PC-9 (cell line): ENCODE data around the gene SLCO2A1. TPM values are rescaled to one million over a fixed set of nuclear protein-coding genes. Genes with fewer than 3 reads are reported as not detected.

Experiments used
- BruUV-seq: library from RNA; stranded (reverse); fragments of 400-500 nt; replicated peaks from 2 replicates; lab custom pipeline; 2021; lab: Mats Ljungman, UMichigan
- CTCF ChIA-PET: fragments of 300-600 bp; sonication (Branson Sonifier 250); formaldehyde crosslinking; loops from one replicate; lab custom pipeline; 2022; ENCODE audit warnings: antibody characterized with exemption; lab: Charles Lee
- POLR2A ChIA-PET: fragments of 300-600 bp; sonication (Branson Sonifier 250); formaldehyde crosslinking; loops from one replicate; lab custom pipeline; 2022; ENCODE audit warnings: antibody characterized with exemption; ENCODE audit not compliant: unreplicated experiment; lab: Charles Lee
- DNase-seq, 2 experiments: peaks; one replicate each; pipeline versions ENCODE4 v3.0.0 to v3.0.0-alpha.2; 2015 to 2022; ENCODE audit warnings: mixed read lengths in 1 of 2
- H2AFZ ChIP-seq: fragments of 200-600 bp; sonication (generic); 2 replicates; pipeline ENCODE4 v1.8.1; 2017; ENCODE audit warnings: antibody characterized with exemption
- H3F3A ChIP-seq: fragments of 200-600 bp; sonication (generic); 2 replicates; pipeline ENCODE4 v1.8.1; 2017; ENCODE audit warnings: antibody characterized with exemption, mild to moderate bottlenecking, low read depth; ENCODE audit not compliant: insufficient read depth
- H3K27ac ChIP-seq: fragments of 200-600 bp; sonication (generic); 2 replicates; pipeline ENCODE4 v1.6.1; 2016; ENCODE audit warnings: mixed run types
- H3K27me3 ChIP-seq: fragments of 200-600 bp; sonication (generic); 2 replicates; pipeline ENCODE4 v1.6.1; 2016; ENCODE audit warnings: low read depth, mixed run types; ENCODE audit not compliant: insufficient read depth
- H3K36me3 ChIP-seq: fragments of 200-600 bp; sonication (generic); 2 replicates; pipeline ENCODE4 v1.6.1; 2016; ENCODE audit warnings: low read depth, mixed run types
- H3K4me1 ChIP-seq: fragments of 200-600 bp; sonication (generic); replicated peaks from 2 replicates; pipeline ENCODE4 v1.6.1; 2016; ENCODE audit warnings: mixed run types; ENCODE audit not compliant: insufficient read depth
- H3K4me2 ChIP-seq: fragments of 200-600 bp; sonication (generic); 2 replicates; pipeline ENCODE4 v1.6.1; 2017; ENCODE audit warnings: mixed run types
- H3K4me3 ChIP-seq: fragments of 200-600 bp; sonication (generic); 2 replicates; pipeline ENCODE4 v1.6.1; 2016; ENCODE audit warnings: mixed run types
- H3K79me2 ChIP-seq: fragments of 200-600 bp; sonication (generic); 2 replicates; pipeline ENCODE4 v1.6.1; 2017; ENCODE audit warnings: low read depth, mixed run types
- H3K9me2 ChIP-seq: fragments of 200-600 bp; sonication (generic); 2 replicates; pipeline ENCODE4 v1.8.1; 2017; ENCODE audit warnings: mild to moderate bottlenecking; ENCODE audit not compliant: insufficient read depth
- H3K9me3 ChIP-seq: fragments of 200-600 bp; sonication (generic); 2 replicates; pipeline ENCODE4 v1.8.1; 2016; ENCODE audit warnings: low read depth; ENCODE audit not compliant: insufficient read depth
- H4K20me1 ChIP-seq: fragments of 200-600 bp; sonication (generic); 2 replicates; pipeline ENCODE4 v1.8.1; 2017; ENCODE audit not compliant: insufficient read depth
- EZH2 ChIP-seq: fragments of 200-600 bp; sonication (generic); IDR thresholded peaks from 2 replicates; pipeline ENCODE4 v1.8.0; 2017; ENCODE audit warnings: antibody characterized with exemption, low read depth
- intact Hi-C: fragments of 100-400 bp; cut with micrococcal nuclease; formaldehyde crosslinking; loops from one replicate; pipeline ENCODE4 v1.10.0; 2022; ENCODE audit not compliant: unreplicated experiment
- total RNA-seq: library from RNA; stranded (reverse); gene quantifications from 2 replicates; pipeline ENCODE4 v1.2.3, GENCODE V29; 2021
- TF ChIP-seq, protein P1 (sequence below): fragments of 200-600 bp; sonication (generic); conservative IDR thresholded peaks from 2 replicates; pipeline ENCODE4 v1.6.1; 2017; ENCODE audit warnings: mixed run types, antibody characterized with exemption, mild to moderate bottlenecking, moderate library complexity

SLCO2A1 gene
- total RNA-seq, 1 experiment from 2014 or later: 0.44 TPM

DNA sequence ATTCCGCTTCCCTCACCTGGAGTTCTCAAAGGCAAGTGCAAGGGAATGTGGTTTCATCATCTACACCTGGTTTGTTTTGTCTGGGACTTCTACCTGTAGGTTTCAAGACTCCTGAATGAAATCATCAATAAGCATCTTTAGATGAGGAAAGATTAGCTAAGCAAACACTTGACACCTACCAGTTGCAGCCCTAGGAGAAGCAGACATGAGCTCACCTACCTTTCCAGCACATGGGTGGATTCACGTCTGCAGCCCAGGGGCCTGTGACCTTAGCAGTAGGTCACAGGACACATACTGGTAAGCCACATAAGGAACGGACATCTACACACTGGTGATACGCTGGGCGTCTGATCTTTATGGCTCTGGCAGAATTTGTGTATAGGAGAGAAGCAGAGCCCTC is 26.7 kb downstream of the SLCO2A1 start:
- Histone ChIP-seq H4K20me1 (no peaks in the 10 kb centered on the region), H3K4me2 (no peak overlapping the region), H3K27me3 (0 out of 2 replicates have a peak, but pooled peaks cover 7% of the 10 kb centered on the region), H3K4me3 (no peak overlapping the region), H3K4me1 (peaks cover 2% of the 10 kb centered on the region; the same call in 1 of the 2 replicates), H3K36me3 (no peaks in the 10 kb centered on the region), H3K9me3 (no peaks in the 10 kb centered on the region), H2AFZ (no peak overlapping the region), H3K79me2 (no peaks in the 10 kb centered on the region), H3K27ac (no peak overlapping the region), H3F3A (peaks cover 10% of the 10 kb centered on the region; the same call in 1 of the 2 replicates), H3K9me2 (no peaks in the 10 kb centered on the region)
- ChIA-PET POLR2A (no interaction called here), CTCF (no interaction called here)
- no peak for TF ChIP-seq EZH2
- TF ChIP-seq, protein P1, sequence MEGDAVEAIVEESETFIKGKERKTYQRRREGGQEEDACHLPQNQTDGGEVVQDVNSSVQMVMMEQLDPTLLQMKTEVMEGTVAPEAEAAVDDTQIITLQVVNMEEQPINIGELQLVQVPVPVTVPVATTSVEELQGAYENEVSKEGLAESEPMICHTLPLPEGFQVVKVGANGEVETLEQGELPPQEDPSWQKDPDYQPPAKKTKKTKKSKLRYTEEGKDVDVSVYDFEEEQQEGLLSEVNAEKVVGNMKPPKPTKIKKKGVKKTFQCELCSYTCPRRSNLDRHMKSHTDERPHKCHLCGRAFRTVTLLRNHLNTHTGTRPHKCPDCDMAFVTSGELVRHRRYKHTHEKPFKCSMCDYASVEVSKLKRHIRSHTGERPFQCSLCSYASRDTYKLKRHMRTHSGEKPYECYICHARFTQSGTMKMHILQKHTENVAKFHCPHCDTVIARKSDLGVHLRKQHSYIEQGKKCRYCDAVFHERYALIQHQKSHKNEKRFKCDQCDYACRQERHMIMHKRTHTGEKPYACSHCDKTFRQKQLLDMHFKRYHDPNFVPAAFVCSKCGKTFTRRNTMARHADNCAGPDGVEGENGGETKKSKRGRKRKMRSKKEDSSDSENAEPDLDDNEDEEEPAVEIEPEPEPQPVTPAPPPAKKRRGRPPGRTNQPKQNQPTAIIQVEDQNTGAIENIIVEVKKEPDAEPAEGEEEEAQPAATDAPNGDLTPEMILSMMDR: no peak
- DNase-seq: peak in 1 of 2 experiments; percentile 44
- intact Hi-C loops: no loop called here
- BruUV-seq: no TSS peak

DNA sequence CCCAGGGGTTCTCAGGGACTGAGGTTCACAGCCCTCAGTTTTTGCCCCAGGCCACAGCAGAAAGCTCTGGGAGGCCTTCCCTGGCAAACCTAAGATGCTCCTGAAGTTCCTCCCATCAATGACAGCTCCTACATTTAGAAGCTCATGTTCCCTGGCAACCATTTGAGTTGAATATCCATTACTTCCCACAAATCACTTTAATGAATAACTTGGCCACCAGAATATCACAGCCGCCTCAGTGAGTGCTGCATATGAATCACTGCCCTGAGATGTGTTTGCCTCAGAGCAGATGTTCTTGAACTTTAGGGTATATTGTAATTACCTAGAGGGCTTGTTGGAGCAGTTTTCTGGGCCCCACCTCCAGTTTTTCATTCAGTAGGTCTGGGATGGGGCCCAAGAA is 27.4 kb downstream of the SLCO2A1 start:
- no peaks in the 10 kb centered on the region for H3K79me2 ChIP-seq
- H3K27ac ChIP-seq: no peak overlapping the region
- H3K4me3 ChIP-seq: no peak overlapping the region
- no peak overlapping the region for H3K4me2 ChIP-seq
- no peaks in the 10 kb centered on the region for H3K9me2 ChIP-seq
- POLR2A ChIA-PET: no interaction called here
- H3F3A ChIP-seq: peaks cover 5% of the 10 kb centered on the region; the same call in 1 of the 2 replicates
- 0 out of 2 replicates have a peak, but pooled peaks cover 7% of the 10 kb centered on the region for H3K27me3 ChIP-seq
- no TSS peak for BruUV-seq
- H3K9me3 ChIP-seq: no peaks in the 10 kb centered on the region
- H4K20me1 ChIP-seq: no peaks in the 10 kb centered on the region
- no peak for DNase-seq
- H2AFZ ChIP-seq: no peak overlapping the region
- no peak for TF ChIP-seq EZH2
- TF ChIP-seq, protein P1: no peak
- no peaks in the 10 kb centered on the region for H3K36me3 ChIP-seq
- no peaks in the 10 kb centered on the region for H3K4me1 ChIP-seq
- CTCF ChIA-PET: no interaction called here
- intact Hi-C loops: no loop called here

DNA sequence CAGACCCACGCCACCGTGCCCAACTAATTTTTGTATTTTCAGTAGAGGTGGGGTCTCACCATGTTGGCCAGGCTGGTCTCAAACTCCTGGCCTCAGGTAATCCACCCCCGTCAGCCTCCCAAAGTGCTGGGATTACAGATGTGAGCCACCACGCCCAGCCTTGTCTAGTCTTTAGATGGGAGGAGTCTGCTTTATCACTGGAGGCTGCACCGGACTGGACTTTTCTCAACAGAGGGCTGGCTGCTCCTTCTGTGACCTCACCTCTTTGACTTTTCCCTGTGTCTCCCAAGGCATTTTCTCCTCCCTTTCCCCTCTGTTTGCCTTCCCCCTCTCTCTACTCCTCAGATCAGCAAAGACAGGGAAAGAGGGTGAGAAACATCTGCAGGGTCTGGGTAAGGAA is 28.5 kb downstream of the SLCO2A1 start:
- Histone ChIP-seq H4K20me1 (no peaks in the 10 kb centered on the region), H3K27me3 (peaks cover 11% of the 10 kb centered on the region; the same call in 1 of the 2 replicates), H2AFZ (no peak overlapping the region), H3K36me3 (no peaks in the 10 kb centered on the region), H3K4me3 (no peak overlapping the region), H3K79me2 (no peaks in the 10 kb centered on the region), H3K9me3 (no peaks in the 10 kb centered on the region), H3K9me2 (no peaks in the 10 kb centered on the region), H3K27ac (no peak overlapping the region), H3K4me1 (no peaks in the 10 kb centered on the region), H3K4me2 (no peak overlapping the region), H3F3A (peaks cover 5% of the 10 kb centered on the region; the same call in 1 of the 2 replicates)
- TF ChIP-seq EZH2: no peak
- TF ChIP-seq, protein P1: no peak
- no peak for DNase-seq
- ChIA-PET CTCF (no interaction called here), POLR2A (no interaction called here)
- intact Hi-C loops: no loop called here
- BruUV-seq: no TSS peak
